NCI-H510A (cell line): ENCODE measurements around the gene FADS2.
"Not testable (repeated sequence)": the region's sequence is repeated elsewhere in the genome, so short reads cannot be mapped to it uniquely, and the experiment has no call there.

Experiments
- DNase-seq: peaks from one replicate; lab custom pipeline; 2025; lab: John Stamatoyannopoulos, UW

FADS2 gene

GRCh38 chr11:61868571-61869428 lies 40.7 kb downstream of the FADS2 start:
- DNase-seq, result no peak

- no peak for DNase-seq
Observed at GRCh38 chr11:61869429-61869707, 41.3 kb downstream of the FADS2 start.

- no peak for DNase-seq
Observed at GRCh38 chr11:61869708-61870451, 41.8 kb downstream of the FADS2 start.

- no peak for DNase-seq
Observed at GRCh38 chr11:61870541-61871031, 42.5 kb downstream of the FADS2 start.

GRCh38 chr11:61871158-61871597 lies 43.1 kb downstream of the FADS2 start:
- DNase-seq, result peak; percentile 69

- DNase-seq, result no peak
Observed at GRCh38 chr11:61872935-61873565, 45.0 kb downstream of the FADS2 start.

GRCh38 chr11:61873588-61874376 lies 45.7 kb downstream of the FADS2 start:
- DNase-seq, result no peak

- no peak for DNase-seq
Observed at GRCh38 chr11:61874377-61874809, 46.3 kb downstream of the FADS2 start.

- DNase-seq, result no peak
Observed at GRCh38 chr11:61874853-61875252, 46.8 kb downstream of the FADS2 start.

GRCh38 chr11:61875698-61876097 lies 47.6 kb downstream of the FADS2 start:
- no peak for DNase-seq

- no peak for DNase-seq
Observed at GRCh38 chr11:61879152-61879551, 51.1 kb downstream of the FADS2 start.

GRCh38 chr11:61880031-61880430 lies 51.9 kb downstream of the FADS2 start:
- no peak for DNase-seq

GRCh38 chr11:61880454-61880853 lies 52.4 kb downstream of the FADS2 start:
- DNase-seq, result no peak

GRCh38 chr11:61881397-61881796 lies 53.3 kb downstream of the FADS2 start:
- DNase-seq, result no peak

GRCh38 chr11:61882267-61882666 lies 54.2 kb downstream of the FADS2 start:
- not testable (repeated sequence) for DNase-seq

- no peak for DNase-seq
Observed at GRCh38 chr11:61882879-61883278, 54.8 kb downstream of the FADS2 start.

- no peak for DNase-seq
Observed at GRCh38 chr11:61883327-61883726, 55.2 kb downstream of the FADS2 start.

GRCh38 chr11:61883947-61884346 lies 55.8 kb downstream of the FADS2 start:
- no peak for DNase-seq

GRCh38 chr11:61885166-61885778 lies 57.2 kb downstream of the FADS2 start:
- DNase-seq, result peak; percentile 57

GRCh38 chr11:61885784-61886580 lies 57.9 kb downstream of the FADS2 start:
- no peak for DNase-seq

GRCh38 chr11:61886643-61887042 lies 58.5 kb downstream of the FADS2 start:
- DNase-seq, result no peak
